Iris pigment epithelial cell (primary cell): ENCODE data around the gene SOX18.

Experiments
- DNase-seq: peaks from one replicate; pipeline ENCODE4 v3.0.0-alpha.2; 2011; ENCODE audit warnings: low read depth

SOX18 gene

GRCh38 chr20:64068386-64069208 is 19.2 kb upstream of the SOX18 start:
- no peak for DNase-seq

- no peak for DNase-seq
Measured at GRCh38 chr20:64067733-64068307, 18.4 kb upstream of the SOX18 start.

GRCh38 chr20:64067005-64067632 is 17.7 kb upstream of the SOX18 start:
- DNase-seq, result no peak

- peak; percentile 83 for DNase-seq
Measured at GRCh38 chr20:64065974-64066343, 16.5 kb upstream of the SOX18 start.

GRCh38 chr20:64065062-64065973 is 15.9 kb upstream of the SOX18 start:
- DNase-seq, result no peak

- DNase-seq, result peak; percentile 49
Measured at GRCh38 chr20:64064145-64064698, 14.8 kb upstream of the SOX18 start.

- DNase-seq, result no peak
Measured at GRCh38 chr20:64063389-64064144, 14.1 kb upstream of the SOX18 start.

- peak; percentile 98 for DNase-seq
Measured at GRCh38 chr20:64062596-64063388, 13.4 kb upstream of the SOX18 start, which contains the start of gene TCEA2. TCEA2 (plus strand) TSS chr20:64063198; CDS start chr20:64063313, 115 bp downstream.

GRCh38 chr20:64062276-64062595 is 12.8 kb upstream of the SOX18 start:
- DNase-seq, result no peak

- DNase-seq, result peak; percentile 67
Measured at GRCh38 chr20:64058536-64058935, 9.1 kb upstream of the SOX18 start.

- peak; percentile 37 for DNase-seq
Measured at GRCh38 chr20:64057628-64058498, 8.4 kb upstream of the SOX18 start.

- DNase-seq, result no peak
Measured at GRCh38 chr20:64056889-64057627, 7.6 kb upstream of the SOX18 start.

GRCh38 chr20:64056639-64056888 is 7.1 kb upstream of the SOX18 start:
- DNase-seq, result no peak

GRCh38 chr20:64055893-64056638 is 6.6 kb upstream of the SOX18 start:
- no peak for DNase-seq

- no peak for DNase-seq
Measured at GRCh38 chr20:64055396-64055892, 6.0 kb upstream of the SOX18 start.

GRCh38 chr20:64053841-64054661 is 4.6 kb upstream of the SOX18 start:
- no peak for DNase-seq
